Neural progenitor cell (in vitro differentiated cells): Measurements from ENCODE around the gene PCK1. TPM values are rescaled to one million over a fixed set of nuclear protein-coding genes. Genes with fewer than 3 reads are reported as not detected.

Experiments used
- DNase-seq: peaks from one replicate; pipeline ENCODE4 v3.0.0-alpha.2; 2016; ENCODE audit warnings: low spot score
- H2AFZ ChIP-seq: fragments of 200-600 bp; sonication (generic); replicated peaks from 2 replicates; pipeline ENCODE4 v1.6.1; 2016; ENCODE audit warnings: antibody characterized with exemption
- H3F3A ChIP-seq: fragments of 200-600 bp; sonication (generic); 2 replicates; pipeline ENCODE4 v1.6.1; 2016; ENCODE audit warnings: antibody characterized with exemption, low read depth
- H3K27ac ChIP-seq: fragments of 200-600 bp; sonication (generic); 2 replicates; pipeline ENCODE4 v1.5.1; 2016; ENCODE audit warnings: mild to moderate bottlenecking
- H3K27me3 ChIP-seq: fragments of 200-600 bp; sonication (generic); 2 replicates; pipeline ENCODE4 v1.6.1; 2016; ENCODE audit warnings: mild to moderate bottlenecking, moderate library complexity
- H3K36me3 ChIP-seq: fragments of 200-600 bp; sonication (generic); 2 replicates; pipeline ENCODE4 v1.5.1; 2016
- H3K4me1 ChIP-seq: fragments of 200-600 bp; sonication (generic); 2 replicates; pipeline ENCODE4 v1.6.1; 2016; ENCODE audit warnings: mixed run types
- H3K4me2 ChIP-seq: fragments of 200-600 bp; sonication (generic); 2 replicates; pipeline ENCODE4 v1.6.1; 2016
- H3K4me3 ChIP-seq: fragments of 200-600 bp; sonication (generic); 2 replicates; pipeline ENCODE4 v1.5.1; 2016
- H3K79me2 ChIP-seq: fragments of 200-600 bp; sonication (generic); 2 replicates; pipeline ENCODE4 v1.6.1; 2016; ENCODE audit warnings: low read depth
- H3K9ac ChIP-seq: fragments of 200-600 bp; sonication (generic); 2 replicates; pipeline ENCODE4 v1.6.1; 2016
- H3K9me3 ChIP-seq: fragments of 200-600 bp; sonication (generic); 2 replicates; pipeline ENCODE4 v1.5.1; 2016; ENCODE audit warnings: low read depth
- H4K20me1 ChIP-seq: fragments of 200-600 bp; sonication (generic); 2 replicates; pipeline ENCODE4 v1.6.1; 2016; ENCODE audit warnings: low read depth
- H3K27ac Mint-ChIP-seq: 3 replicates; pipeline ENCODE4 v1.8.0; 2021; ENCODE audit warnings: mixed read lengths
- H3K27me3 Mint-ChIP-seq: 2 replicates; pipeline ENCODE4 v1.8.0; 2022; ENCODE audit warnings: low read depth, mild to moderate bottlenecking, inconsistent platforms, moderate library complexity, mixed read lengths; ENCODE audit not compliant: insufficient read depth
- H3K36me3 Mint-ChIP-seq: 3 replicates; pipeline ENCODE4 v1.8.0; 2021; ENCODE audit warnings: mixed read lengths
- H3K4me1 Mint-ChIP-seq: 3 replicates; pipeline ENCODE4 v1.8.0; 2021; ENCODE audit warnings: mixed read lengths
- H3K4me3 Mint-ChIP-seq: 3 replicates; pipeline ENCODE4 v1.8.0; 2021; ENCODE audit warnings: mild to moderate bottlenecking, moderate library complexity, mixed read lengths
- H3K9me3 Mint-ChIP-seq: 3 replicates; pipeline ENCODE4 v1.8.0; 2020; ENCODE audit warnings: mixed read lengths
- CTCF ChIP-seq: fragments of 200-600 bp; sonication (generic); IDR thresholded peaks from 2 replicates; pipeline ENCODE4 v1.5.1; 2017; ENCODE audit warnings: antibody characterized with exemption, mild to moderate bottlenecking
- EZH2 ChIP-seq: fragments of 200-600 bp; sonication (generic); IDR thresholded peaks from 2 replicates; pipeline ENCODE4 v1.6.1; 2017; ENCODE audit warnings: antibody characterized with exemption, mild to moderate bottlenecking, moderate library complexity
- EZH2phosphoT487 ChIP-seq: fragments of 200-600 bp; sonication (generic); IDR thresholded peaks from 2 replicates; pipeline ENCODE4 v1.6.1; 2017; ENCODE audit warnings: antibody characterized with exemption
- total RNA-seq: library from RNA; depleted of rRNA; stranded (reverse); fragments of >200 nt; gene quantifications from 2 replicates; pipeline ENCODE4 v1.2.3, GENCODE V29; 2015; ENCODE audit warnings: low replicate concordance

The PCK1 gene
- total RNA-seq, 1 donor from 2014 or later: not detected

GRCh38 chr20:57591289-57592229 is 30.6 kb downstream of the PCK1 start:
- Histone ChIP-seq H3K4me1 (peaks cover 3% of the 10 kb centered on the region), H2AFZ (no peak overlapping the region), H4K20me1 (no peaks in the 10 kb centered on the region), H3K79me2 (no peaks in the 10 kb centered on the region), H3K9me3 (no peaks in the 10 kb centered on the region), H3K36me3 (no peaks in the 10 kb centered on the region), H3K4me2 (no peak overlapping the region), H3K27me3 (no peaks in the 10 kb centered on the region), H3K27ac (no peak overlapping the region), H3F3A (peaks cover 8% of the 10 kb centered on the region), H3K9ac (no peak overlapping the region), H3K4me3 (no peak overlapping the region)
- Mint-ChIP-seq H3K36me3 (no peaks in the 10 kb centered on the region), H3K27ac (peak overlapping the region; percentile 23), H3K4me3 (no peak overlapping the region), H3K27me3 (peaks cover 15% of the 10 kb centered on the region), H3K9me3 (peaks cover 6% of the 10 kb centered on the region), H3K4me1 (peaks cover 13% of the 10 kb centered on the region)
- DNase-seq: no peak
- TF ChIP-seq EZH2phosphoT487 (no peak), CTCF (no peak), EZH2 (no peak)

GRCh38 chr20:57592263-57593092 is 31.6 kb downstream of the PCK1 start:
- no peaks in the 10 kb centered on the region for H3K79me2 ChIP-seq
- peaks cover 15% of the 10 kb centered on the region for H3K4me1 Mint-ChIP-seq
- TF ChIP-seq EZH2phosphoT487 (no peak), EZH2 (no peak), CTCF (no peak)

GRCh38 chr20:57593134-57593886 is 32.4 kb downstream of the PCK1 start:
- H3K4me1 Mint-ChIP-seq: peaks cover 22% of the 10 kb centered on the region
- no peak overlapping the region for H3K27ac ChIP-seq
- H2AFZ ChIP-seq: no peak overlapping the region
- H3K36me3 Mint-ChIP-seq: no peaks in the 10 kb centered on the region
- H3K4me2 ChIP-seq: no peak overlapping the region
- no peaks in the 10 kb centered on the region for H3K27me3 ChIP-seq
- H3K9ac ChIP-seq: no peak overlapping the region
- H3K27me3 Mint-ChIP-seq: peaks cover 15% of the 10 kb centered on the region
- H3K4me3 ChIP-seq: no peak overlapping the region
- H3K79me2 ChIP-seq: no peaks in the 10 kb centered on the region
- H3K9me3 ChIP-seq: no peaks in the 10 kb centered on the region
- DNase-seq: peak; percentile 29
- no peak for TF ChIP-seq CTCF
- TF ChIP-seq EZH2: no peak
- no peak for TF ChIP-seq EZH2phosphoT487
- peaks cover 2% of the 10 kb centered on the region for H3K9me3 Mint-ChIP-seq
- H3K4me1 ChIP-seq: peaks cover 7% of the 10 kb centered on the region
- H3K27ac Mint-ChIP-seq: peak overlapping the region; percentile 93
- no peaks in the 10 kb centered on the region for H3K36me3 ChIP-seq
- peaks cover 8% of the 10 kb centered on the region for H3F3A ChIP-seq
- no peaks in the 10 kb centered on the region for H4K20me1 ChIP-seq
- H3K4me3 Mint-ChIP-seq: peak overlapping the region; percentile 28

More at GRCh38 chr20:57592263-57593092, 31.6 kb downstream of the PCK1 start:
- Histone ChIP-seq H3K9ac (no peak overlapping the region), H3K9me3 (no peaks in the 10 kb centered on the region), H3K27me3 (no peaks in the 10 kb centered on the region), H4K20me1 (no peaks in the 10 kb centered on the region), H3K27ac (no peak overlapping the region), H3F3A (peaks cover 8% of the 10 kb centered on the region), H2AFZ (no peak overlapping the region), H3K36me3 (no peaks in the 10 kb centered on the region), H3K4me1 (no peaks in the 10 kb centered on the region), H3K4me3 (no peak overlapping the region), H3K4me2 (no peak overlapping the region)
- H3K9me3 Mint-ChIP-seq: peaks cover 3% of the 10 kb centered on the region
- no peaks in the 10 kb centered on the region for H3K36me3 Mint-ChIP-seq
- no peak for DNase-seq
- no peak overlapping the region for H3K27ac Mint-ChIP-seq
- no peak overlapping the region for H3K4me3 Mint-ChIP-seq
- peaks cover 15% of the 10 kb centered on the region for H3K27me3 Mint-ChIP-seq
